HG03280 (cell line): Measurements from ENCODE around the gene KANK4.

Experiments used
- ATAC-seq: cut with Tn5 transposase; IDR thresholded peaks from one replicate; pipeline ENCODE4 v1.9.1; 2021; ENCODE audit warnings: mild to moderate bottlenecking, moderate library complexity; ENCODE audit not compliant: unreplicated experiment

The KANK4 gene

GRCh38 chr1:62213075-62213914 lies 105.9 kb downstream of the KANK4 start:
- ATAC-seq, result no peak

- ATAC-seq, result no peak
Observed at GRCh38 chr1:62212411-62212810, 106.8 kb downstream of the KANK4 start.

- ATAC-seq, result no peak
Observed at GRCh38 chr1:62210960-62211359, 108.3 kb downstream of the KANK4 start.

- ATAC-seq, result no peak
Observed at GRCh38 chr1:62209931-62210595, 109.2 kb downstream of the KANK4 start.

GRCh38 chr1:62208970-62209369 lies 110.3 kb downstream of the KANK4 start:
- no peak for ATAC-seq

GRCh38 chr1:62208087-62208486 lies 111.1 kb downstream of the KANK4 start:
- ATAC-seq, result no peak

- no peak for ATAC-seq
Observed at GRCh38 chr1:62207187-62207586, 112.0 kb downstream of the KANK4 start.

- ATAC-seq, result no peak
Observed at GRCh38 chr1:62198781-62199125, 120.5 kb downstream of the KANK4 start.

GRCh38 chr1:62198069-62198780 lies 121.0 kb downstream of the KANK4 start:
- ATAC-seq, result no peak

GRCh38 chr1:62196086-62196690 lies 123.0 kb downstream of the KANK4 start:
- no peak for ATAC-seq

- no peak for ATAC-seq
Observed at GRCh38 chr1:62194651-62195544, 124.3 kb downstream of the KANK4 start, which contains the start of gene L1TD1. Gene L1TD1 (plus strand): TSS chr1:62194849. CDS start chr1:62206629, 11,780 bp downstream.

GRCh38 chr1:62188111-62188510 lies 131.1 kb downstream of the KANK4 start:
- ATAC-seq, result no peak

- ATAC-seq, result no peak
Observed at GRCh38 chr1:62187548-62187947, 131.7 kb downstream of the KANK4 start.
